HCT116 (cell line): ENCODE measurements around the gene IL3. TPM values are rescaled to one million over a fixed set of nuclear protein-coding genes. Genes with fewer than 3 reads are reported as not detected.

Experiments
- ATAC-seq: fragments of 200-7000 bp; cut with Tn5 transposase; 2 replicates; pipeline ENCODE4 v1.9.1; 2020; ENCODE audit warnings: mild to moderate bottlenecking, moderate library complexity
- BruUV-seq: library from RNA; stranded (reverse); fragments of 400-500 nt; replicated peaks from 2 replicates; lab custom pipeline; 2021; lab: Mats Ljungman, UMichigan
- CTCF ChIA-PET: fragments of 300-600 bp; sonication (Branson Sonifier 250); formaldehyde crosslinking; loops from one replicate; lab custom pipeline; 2021; ENCODE audit warnings: antibody characterized with exemption; lab: Charles Lee
- POLR2A ChIA-PET: fragments of 300-600, 350-600 bp; sonication (Branson Sonifier 250); formaldehyde crosslinking; loops from one replicate; lab custom pipeline; 2021; ENCODE audit warnings: antibody characterized with exemption; lab: Charles Lee
- RAD21 ChIA-PET, 2 experiments: fragments of 300-600 bp; sonication (Branson Sonifier 250); formaldehyde crosslinking; loops; one replicate each; lab custom pipeline; 2023; ENCODE audit warnings: low total read pairs in 2 of 2; ENCODE audit not compliant: uncharacterized antibody in 2 of 2, unreplicated experiment in 2 of 2, low non-redundant PET in 1 of 2; lab: Charles Lee
- DNase-seq: peaks from one replicate; pipeline ENCODE4 v3.0.0-alpha.2; 2010; ENCODE audit warnings: low read depth, low spot score
- H2AFZ ChIP-seq: fragments of 200-600 bp; shearing (Covaris generic), sonication (generic); 2 replicates; pipeline ENCODE4 v1.6.1; 2017; ENCODE audit warnings: low read depth, mixed run types, mixed read lengths, antibody characterized with exemption, low read length; ENCODE audit not compliant: poor library complexity, severe bottlenecking
- H3K27ac ChIP-seq: 2 replicates; pipeline ENCODE4 v1.5.1; 2012; ENCODE audit warnings: low read depth, low read length
- H3K27me3 ChIP-seq: fragments of 200-600 bp; sonication (generic); 2 replicates; pipeline ENCODE4 v1.6.1; 2016; ENCODE audit warnings: mixed run types, low read length, mixed read lengths; ENCODE audit not compliant: insufficient read depth
- H3K36me3 ChIP-seq, 2 experiments: fragments of 200-500 bp in 1 of 2; fragments of 200-600 bp in 1 of 2; sonication (Bioruptor generic) in 1 of 2; sonication (generic) in 1 of 2; 2 replicates each; pipeline versions ENCODE4 v1.5.1 to v1.6.1; 2014 to 2016; ENCODE audit warnings: low read length in 2 of 2, inconsistent platforms in 1 of 2, mixed read lengths in 1 of 2, mixed run types in 1 of 2; ENCODE audit not compliant: insufficient read depth in 2 of 2, control insufficient read depth in 1 of 2
- H3K4me1 ChIP-seq, 2 experiments: fragments of 200-600 bp in 1 of 2; sonication (generic) in 1 of 2; 2 replicates each; pipeline versions ENCODE4 v1.5.1 to v1.6.1; 2012 to 2017; ENCODE audit warnings: low read length in 2 of 2, inconsistent platforms in 1 of 2, mild to moderate bottlenecking in 1 of 2, mixed read lengths in 1 of 2, mixed run types in 1 of 2, moderate library complexity in 1 of 2; ENCODE audit not compliant: insufficient read depth in 2 of 2, control insufficient read depth in 1 of 2
- H3K4me2 ChIP-seq: fragments of 200-600 bp; sonication (generic); 2 replicates; pipeline ENCODE4 v1.6.1; 2017; ENCODE audit warnings: mixed run types, low read length, mixed read lengths
- H3K4me3 ChIP-seq, 2 experiments: fragments of 200-600 bp in 1 of 2; sonication (generic) in 1 of 2; replicated peaks in 1 of 2; 2 replicates each; pipeline ENCODE4 v1.5.1; 2011 to 2016; ENCODE audit warnings: low read length in 2 of 2, control low read depth in 1 of 2, low read depth in 1 of 2, mild to moderate bottlenecking in 1 of 2, mixed read lengths in 1 of 2, mixed run types in 1 of 2
- H3K79me2 ChIP-seq: fragments of 200-600 bp; sonication (generic); 2 replicates; pipeline ENCODE4 v1.6.1; 2017; ENCODE audit warnings: mild to moderate bottlenecking, mixed run types, low read length, moderate library complexity, mixed read lengths; ENCODE audit not compliant: insufficient read depth
- H3K9ac ChIP-seq: fragments of 200-600 bp; sonication (generic); 2 replicates; pipeline ENCODE4 v1.6.1; 2016; ENCODE audit warnings: low read length, mixed read lengths
- H3K9me2 ChIP-seq: fragments of 200-600 bp; sonication (generic), shearing (Covaris generic); 2 replicates; pipeline ENCODE4 v1.6.1; 2017; ENCODE audit warnings: mixed run types, mild to moderate bottlenecking, moderate library complexity; ENCODE audit not compliant: insufficient read depth
- H3K9me3 ChIP-seq, 2 experiments: fragments of 200-500 bp in 1 of 2; fragments of 200-600 bp in 1 of 2; sonication (Bioruptor generic) in 1 of 2; sonication (generic) in 1 of 2; 2 replicates each; pipeline ENCODE4 v1.6.1; 2014 to 2017; ENCODE audit warnings: low read length in 2 of 2, mixed read lengths in 2 of 2, inconsistent platforms in 1 of 2, low read depth in 1 of 2, mild to moderate bottlenecking in 1 of 2, mixed run types in 1 of 2, moderate library complexity in 1 of 2; ENCODE audit not compliant: control insufficient read depth in 1 of 2, insufficient read depth in 1 of 2
- H4K20me1 ChIP-seq: fragments of 200-600 bp; sonication (generic), shearing (Covaris generic); 2 replicates; pipeline ENCODE4 v1.6.1; 2017; ENCODE audit warnings: mixed run types, mild to moderate bottlenecking, moderate library complexity; ENCODE audit not compliant: insufficient read depth
- CBX3 ChIP-seq: IDR thresholded peaks from 2 replicates; pipeline ENCODE4 v1.6.1; 2012; ENCODE audit warnings: low read depth
- CEBPB ChIP-seq: IDR thresholded peaks from 2 replicates; pipeline ENCODE4 v1.6.1; 2012; ENCODE audit warnings: low read depth
- EGR1 ChIP-seq: IDR thresholded peaks from 2 replicates; pipeline ENCODE4 v1.6.1; 2012; ENCODE audit warnings: low read depth
- EZH2 ChIP-seq: fragments of 200-600 bp; sonication (generic); IDR thresholded peaks from 2 replicates; pipeline ENCODE4 v1.6.1; 2017; ENCODE audit warnings: antibody characterized with exemption, mixed run types
- JUND ChIP-seq: IDR thresholded peaks from 2 replicates; pipeline ENCODE4 v1.6.1; 2012
- POLR2AphosphoS5 ChIP-seq: IDR thresholded peaks from 2 replicates; pipeline ENCODE4 v1.6.1; 2011; ENCODE audit warnings: mild to moderate bottlenecking, low read depth, low read length, moderate library complexity
- RAD21 ChIP-seq: IDR thresholded peaks from 2 replicates; pipeline ENCODE4 v1.6.1; 2012; ENCODE audit warnings: low read depth, mild to moderate bottlenecking
- SIN3A ChIP-seq: IDR thresholded peaks from 2 replicates; pipeline ENCODE4 v1.6.1; 2012; ENCODE audit warnings: low read depth
- SP1 ChIP-seq: IDR thresholded peaks from 2 replicates; pipeline ENCODE4 v1.6.1; 2012; ENCODE audit warnings: low read depth
- SRF ChIP-seq: IDR thresholded peaks from 2 replicates; pipeline ENCODE4 v1.6.1; 2012; ENCODE audit warnings: low read depth
- YY1 ChIP-seq: IDR thresholded peaks from 2 replicates; pipeline ENCODE4 v1.6.1; 2011; ENCODE audit warnings: low read length, low read depth, moderate library complexity, mild to moderate bottlenecking; ENCODE audit not compliant: insufficient replicate concordance; ENCODE audit errors: extremely low read depth
- ZFX ChIP-seq: fragments of 450-650 bp; IDR thresholded peaks from 2 replicates; pipeline ENCODE4 v1.6.1; 2017
- intact Hi-C: fragments of 100-400 bp; cut with micrococcal nuclease; formaldehyde crosslinking; loops from 2 replicates; pipeline ENCODE4 v1.10.0; 2022
- total RNA-seq: library from RNA; stranded (reverse); gene quantifications from one replicate; pipeline ENCODE4 v1.2.1, GENCODE V29; 2021; ENCODE audit not compliant: unreplicated experiment
- TF ChIP-seq, protein P1 (sequence below), 3 experiments: fragments of 200-600 bp in 1 of 3; sonication (generic) in 1 of 3; IDR thresholded peaks in 2 of 3; conservative IDR thresholded peaks in 1 of 3; 2 replicates each; pipeline ENCODE4 v1.5.1; 2012 to 2017; ENCODE audit warnings: low read depth in 2 of 3, low read length in 2 of 3, antibody characterized with exemption in 1 of 3, borderline replicate concordance in 1 of 3, control low read depth in 1 of 3, mild to moderate bottlenecking in 1 of 3, mixed read lengths in 1 of 3, mixed run types in 1 of 3, moderate library complexity in 1 of 3; ENCODE audit not compliant: insufficient read depth in 1 of 3
- TF ChIP-seq, protein P2 (sequence below): IDR thresholded peaks from 2 replicates; pipeline ENCODE4 v1.6.1; 2012
- TF ChIP-seq, protein P3 (sequence below): IDR thresholded peaks from 2 replicates; pipeline ENCODE4 v1.6.1; 2011; ENCODE audit warnings: mild to moderate bottlenecking, low read length, moderate library complexity; ENCODE audit not compliant: insufficient replicate concordance; ENCODE audit errors: extremely low read depth

Gene IL3
- total RNA-seq, 1 experiment from 2014 or later = not detected

DNA sequence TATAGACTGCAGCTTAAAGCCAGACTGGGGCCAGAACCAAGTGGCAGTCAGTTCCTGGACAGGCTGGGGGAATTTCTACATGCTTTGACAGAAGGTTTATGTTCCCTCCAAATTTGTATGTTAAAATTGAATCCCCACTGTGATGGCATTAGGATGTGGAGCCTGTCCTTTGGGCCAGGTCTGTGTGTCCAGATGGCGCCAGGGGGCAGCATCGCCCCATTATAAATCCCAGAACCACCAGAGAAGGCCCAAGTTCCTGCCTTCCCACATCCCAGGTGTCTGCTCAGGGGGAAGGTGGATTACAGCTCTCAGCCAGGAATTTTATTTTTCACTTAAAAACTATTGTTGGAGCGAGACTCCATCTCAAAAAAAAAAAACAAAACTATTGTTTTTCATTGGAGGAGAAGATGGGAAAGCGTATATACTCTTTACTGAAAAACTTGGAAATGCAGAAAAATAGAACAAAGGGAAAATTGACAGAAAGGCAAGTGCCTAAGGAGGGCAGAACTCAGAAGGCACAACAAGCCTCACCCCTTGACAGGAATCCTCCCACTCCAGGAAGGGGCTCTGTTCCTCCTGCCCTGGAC lies 5.0 kb downstream of the IL3 start:
- Histone ChIP-seq H3K4me3 (no peak overlapping the region), H3K9me3 (no peaks in the 10 kb centered on the region), H3K9ac (no peak overlapping the region), H4K20me1 (no peaks in the 10 kb centered on the region), H3K79me2 (no peaks in the 10 kb centered on the region), H3K9me2 (no peaks in the 10 kb centered on the region), H2AFZ (no peak overlapping the region), H3K4me2 (no peak overlapping the region), H3K27ac (no peak overlapping the region; the same call in 1 of the 2 replicates), H3K36me3 (no peaks in the 10 kb centered on the region), H3K4me1 (peaks cover 0 to 4% of the 10 kb centered on the region in 2 experiments; a peak in 1 of 4 replicates), H3K27me3 (no peaks in the 10 kb centered on the region)
- DNase-seq = peak; percentile 60
- ChIA-PET POLR2A (no interaction called here), CTCF (interaction anchor here (0.9 to 1.6 kb wide), 9 partner anchors 36 to 642 kb away, joined by 3 to 6 read pairs (median 4); partner anchors contain the start of gene SLC22A5), RAD21 (interaction anchor here in 1 of 2 experiments (0.6 kb wide), 1 partner anchor 69 kb away, joined by 3 read pairs; no protein-coding TSS in a partner anchor)
- TF ChIP-seq ZFX = no peak
- TF ChIP-seq SIN3A = no peak
- peak; percentile 94 for TF ChIP-seq RAD21
- no peak for TF ChIP-seq SP1
- TF ChIP-seq CBX3 = no peak
- TF ChIP-seq, protein P1, sequence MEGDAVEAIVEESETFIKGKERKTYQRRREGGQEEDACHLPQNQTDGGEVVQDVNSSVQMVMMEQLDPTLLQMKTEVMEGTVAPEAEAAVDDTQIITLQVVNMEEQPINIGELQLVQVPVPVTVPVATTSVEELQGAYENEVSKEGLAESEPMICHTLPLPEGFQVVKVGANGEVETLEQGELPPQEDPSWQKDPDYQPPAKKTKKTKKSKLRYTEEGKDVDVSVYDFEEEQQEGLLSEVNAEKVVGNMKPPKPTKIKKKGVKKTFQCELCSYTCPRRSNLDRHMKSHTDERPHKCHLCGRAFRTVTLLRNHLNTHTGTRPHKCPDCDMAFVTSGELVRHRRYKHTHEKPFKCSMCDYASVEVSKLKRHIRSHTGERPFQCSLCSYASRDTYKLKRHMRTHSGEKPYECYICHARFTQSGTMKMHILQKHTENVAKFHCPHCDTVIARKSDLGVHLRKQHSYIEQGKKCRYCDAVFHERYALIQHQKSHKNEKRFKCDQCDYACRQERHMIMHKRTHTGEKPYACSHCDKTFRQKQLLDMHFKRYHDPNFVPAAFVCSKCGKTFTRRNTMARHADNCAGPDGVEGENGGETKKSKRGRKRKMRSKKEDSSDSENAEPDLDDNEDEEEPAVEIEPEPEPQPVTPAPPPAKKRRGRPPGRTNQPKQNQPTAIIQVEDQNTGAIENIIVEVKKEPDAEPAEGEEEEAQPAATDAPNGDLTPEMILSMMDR (IDR thresholded peaks at IDR 0.05 in 2 of 3, conservative IDR thresholded peaks at IDR 0.05 in 1 of 3; ENCODE audit: borderline replicate concordance in 1 of 3, insufficient read depth in 1 of 3, low read depth in 2 of 3, low read length in 2 of 3) = peak; percentile 65 to 93 (median 72)
- TF ChIP-seq EZH2 = no peak
- TF ChIP-seq, protein P2, sequence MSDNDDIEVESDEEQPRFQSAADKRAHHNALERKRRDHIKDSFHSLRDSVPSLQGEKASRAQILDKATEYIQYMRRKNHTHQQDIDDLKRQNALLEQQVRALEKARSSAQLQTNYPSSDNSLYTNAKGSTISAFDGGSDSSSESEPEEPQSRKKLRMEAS = no peak
- TF ChIP-seq CEBPB = no peak
- TF ChIP-seq POLR2AphosphoS5 = no peak
- TF ChIP-seq JUND = no peak
- TF ChIP-seq YY1 = peak; percentile 33
- no peak for TF ChIP-seq EGR1
- no peak for TF ChIP-seq SRF
- TF ChIP-seq, protein P3, sequence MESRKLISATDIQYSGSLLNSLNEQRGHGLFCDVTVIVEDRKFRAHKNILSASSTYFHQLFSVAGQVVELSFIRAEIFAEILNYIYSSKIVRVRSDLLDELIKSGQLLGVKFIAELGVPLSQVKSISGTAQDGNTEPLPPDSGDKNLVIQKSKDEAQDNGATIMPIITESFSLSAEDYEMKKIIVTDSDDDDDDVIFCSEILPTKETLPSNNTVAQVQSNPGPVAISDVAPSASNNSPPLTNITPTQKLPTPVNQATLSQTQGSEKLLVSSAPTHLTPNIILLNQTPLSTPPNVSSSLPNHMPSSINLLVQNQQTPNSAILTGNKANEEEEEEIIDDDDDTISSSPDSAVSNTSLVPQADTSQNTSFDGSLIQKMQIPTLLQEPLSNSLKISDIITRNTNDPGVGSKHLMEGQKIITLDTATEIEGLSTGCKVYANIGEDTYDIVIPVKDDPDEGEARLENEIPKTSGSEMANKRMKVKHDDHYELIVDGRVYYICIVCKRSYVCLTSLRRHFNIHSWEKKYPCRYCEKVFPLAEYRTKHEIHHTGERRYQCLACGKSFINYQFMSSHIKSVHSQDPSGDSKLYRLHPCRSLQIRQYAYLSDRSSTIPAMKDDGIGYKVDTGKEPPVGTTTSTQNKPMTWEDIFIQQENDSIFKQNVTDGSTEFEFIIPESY = no peak
- no TSS peak for BruUV-seq
- intact Hi-C loops = loop anchor here (1.0 to 10.0 kb wide), 8 partner anchors 69 to 437 kb away; partner anchors contain the start of gene SLC22A5
- peak; percentile 81 for ATAC-seq
